H9 (cell line): ENCODE results near the gene TUT4. TPM values are rescaled to one million over a fixed set of nuclear protein-coding genes. Genes with fewer than 3 reads are reported as not detected.

Experiments used
- DNase-seq: peaks from one replicate; pipeline ENCODE4 v3.0.0-alpha.2; 2017
- H2AFZ ChIP-seq: one replicate; pipeline ENCODE4 v1.6.1; 2013; ENCODE audit warnings: mild to moderate bottlenecking, low read length, control low read depth, moderate library complexity
- H2AK5ac ChIP-seq: 2 replicates; pipeline ENCODE4 v1.6.1; 2013; ENCODE audit warnings: low read length, control low read depth, mixed read lengths; ENCODE audit not compliant: insufficient read length
- H2BK120ac ChIP-seq: one replicate; pipeline ENCODE4 v1.6.1; 2013; ENCODE audit warnings: low read depth, mild to moderate bottlenecking, low read length, control low read depth, inconsistent platforms; ENCODE audit not compliant: poor library complexity, severe bottlenecking
- H2BK12ac ChIP-seq: 2 replicates; pipeline ENCODE4 v1.6.1; 2013; ENCODE audit warnings: low read length, control low read depth, mixed read lengths, low read depth; ENCODE audit not compliant: insufficient read length
- H2BK15ac ChIP-seq: 2 replicates; pipeline ENCODE4 v1.6.1; 2013; ENCODE audit warnings: low read depth, low read length, control low read depth
- H2BK20ac ChIP-seq: one replicate; pipeline ENCODE4 v1.6.1; 2013; ENCODE audit warnings: low read depth, mild to moderate bottlenecking, low read length, control low read depth, inconsistent platforms; ENCODE audit not compliant: poor library complexity, severe bottlenecking
- H2BK5ac ChIP-seq: 2 replicates; pipeline ENCODE4 v1.6.1; 2013; ENCODE audit warnings: low read length, control low read depth, mixed read lengths; ENCODE audit not compliant: insufficient read length
- H3K14ac ChIP-seq: 2 replicates; pipeline ENCODE4 v1.6.1; 2013; ENCODE audit warnings: low read length, control low read depth; ENCODE audit not compliant: insufficient read depth
- H3K18ac ChIP-seq: 2 replicates; pipeline ENCODE4 v1.6.1; 2013; ENCODE audit warnings: low read depth, mild to moderate bottlenecking, mixed read lengths, low read length, control low read depth; ENCODE audit not compliant: insufficient read length
- H3K23ac ChIP-seq: 2 replicates; pipeline ENCODE4 v1.6.1; 2013; ENCODE audit warnings: low read length, control low read depth, mixed read lengths, low read depth; ENCODE audit not compliant: insufficient read length
- H3K23me2 ChIP-seq: 2 replicates; pipeline ENCODE4 v1.6.1; 2013; ENCODE audit warnings: low read depth, mild to moderate bottlenecking, mixed read lengths, low read length, control low read depth; ENCODE audit not compliant: insufficient read length, poor library complexity, severe bottlenecking
- H3K27ac ChIP-seq: 2 replicates; pipeline ENCODE4 v1.5.1; 2013; ENCODE audit warnings: low read length, control low read depth, mixed read lengths, low read depth; ENCODE audit not compliant: insufficient read length
- H3K27me3 ChIP-seq: 2 replicates; pipeline ENCODE4 v1.6.1; 2013; ENCODE audit warnings: low read length, control low read depth, inconsistent platforms; ENCODE audit not compliant: insufficient read depth
- H3K4ac ChIP-seq: 2 replicates; pipeline ENCODE4 v1.6.1; 2013; ENCODE audit warnings: low read depth, mild to moderate bottlenecking, control low read depth, inconsistent platforms, low read length, moderate library complexity
- H3K4me1 ChIP-seq: 2 replicates; pipeline ENCODE4 v1.6.1; 2013; ENCODE audit warnings: low read length, control low read depth, inconsistent platforms; ENCODE audit not compliant: insufficient read depth
- H3K4me2 ChIP-seq: 2 replicates; pipeline ENCODE4 v1.6.1; 2013; ENCODE audit warnings: low read length, control low read depth, mixed read lengths; ENCODE audit not compliant: insufficient read length, insufficient read depth
- H3K56ac ChIP-seq: 2 replicates; pipeline ENCODE4 v1.6.1; 2013; ENCODE audit warnings: low read depth, mild to moderate bottlenecking, mixed read lengths, low read length, control low read depth; ENCODE audit not compliant: insufficient read length
- H3K79me1 ChIP-seq: 2 replicates; pipeline ENCODE4 v1.6.1; 2013; ENCODE audit warnings: low read depth, mild to moderate bottlenecking, moderate library complexity, low read length, control low read depth, inconsistent platforms; ENCODE audit not compliant: insufficient read depth, poor library complexity, severe bottlenecking
- H3K79me2 ChIP-seq: 2 replicates; pipeline ENCODE4 v1.6.1; 2013; ENCODE audit warnings: low read length, control low read depth, inconsistent platforms; ENCODE audit not compliant: insufficient read depth
- H3K9ac ChIP-seq: 2 replicates; pipeline ENCODE4 v1.6.1; 2013; ENCODE audit warnings: low read length, control low read depth, mixed read lengths; ENCODE audit not compliant: insufficient read length; ENCODE audit errors: extremely low read depth
- H3K9me3 ChIP-seq: one replicate; pipeline ENCODE4 v1.6.1; 2013; ENCODE audit warnings: low read depth, low read length, inconsistent platforms; ENCODE audit not compliant: control insufficient read depth
- H3T11ph ChIP-seq: one replicate; pipeline ENCODE4 v1.6.1; 2013; ENCODE audit warnings: mild to moderate bottlenecking, low read length, control low read depth, inconsistent platforms
- H4K20me1 ChIP-seq: one replicate; pipeline ENCODE4 v1.6.1; 2013; ENCODE audit not compliant: control insufficient read depth, insufficient read length, insufficient read depth
- H4K5ac ChIP-seq: 2 replicates; pipeline ENCODE4 v1.6.1; 2013; ENCODE audit warnings: low read depth, mild to moderate bottlenecking, mixed read lengths, low read length, control low read depth; ENCODE audit not compliant: insufficient read length
- H4K8ac ChIP-seq: replicated peaks from 2 replicates; pipeline ENCODE4 v1.6.1; 2013; ENCODE audit warnings: low read length, control low read depth, mixed read lengths, low read depth; ENCODE audit not compliant: insufficient read length
- H4K91ac ChIP-seq: 2 replicates; pipeline ENCODE4 v1.6.1; 2013; ENCODE audit warnings: low read depth, mild to moderate bottlenecking, moderate library complexity, mixed read lengths, low read length, control low read depth; ENCODE audit not compliant: insufficient read length
- H3K27ac Mint-ChIP-seq, 3 experiments: 2 replicates in 2 of 3; 3 replicates in 1 of 3; pipeline ENCODE4 v1.8.0; 2020 to 2021; ENCODE audit warnings: mixed read lengths in 3 of 3, mild to moderate bottlenecking in 1 of 3, moderate library complexity in 1 of 3
- H3K27me3 Mint-ChIP-seq: 2 replicates; pipeline ENCODE4 v1.8.0; 2021; ENCODE audit warnings: low read depth, mild to moderate bottlenecking, moderate library complexity, mixed read lengths
- H3K36me3 Mint-ChIP-seq, 3 experiments: 2 replicates in 2 of 3; 3 replicates in 1 of 3; pipeline ENCODE4 v1.8.0; 2020 to 2021; ENCODE audit warnings: low read depth in 3 of 3, mixed read lengths in 3 of 3; ENCODE audit not compliant: insufficient read depth in 1 of 3
- H3K4me1 Mint-ChIP-seq, 2 experiments: 2 replicates each; pipeline ENCODE4 v1.8.0; 2020; ENCODE audit warnings: mixed read lengths in 2 of 2
- H3K4me3 Mint-ChIP-seq, 2 experiments: 2 replicates in 1 of 2; 3 replicates in 1 of 2; pipeline ENCODE4 v1.8.0; 2020 to 2021; ENCODE audit warnings: mild to moderate bottlenecking in 2 of 2, mixed read lengths in 2 of 2, moderate library complexity in 1 of 2
- H3K9me3 Mint-ChIP-seq, 2 experiments: 2 replicates in 1 of 2; 3 replicates in 1 of 2; pipeline ENCODE4 v1.8.0; 2020; ENCODE audit warnings: mild to moderate bottlenecking in 2 of 2, mixed read lengths in 2 of 2, moderate library complexity in 1 of 2
- WGBS: extraction: QIAGEN DNeasy Blood & Tissue Kit; methylation state at CpG from one replicate; pipeline ENCODE4 v1.1.7; 2013; ENCODE audit warnings: missing lambda C conversion rate, low lambda C conversion rate, mixed read lengths; ENCODE audit not compliant: insufficient read length; ENCODE audit errors: extremely low coverage; 5-methylcytosine and 5-hydroxymethylcytosine counted together
- total RNA-seq: library from RNA; stranded (reverse); gene quantifications from 2 replicates; pipeline ENCODE4 v1.2.1, GENCODE V29; 2021
- TF ChIP-seq, protein P1 (sequence below): fragments of 200-600 bp; sonication (generic); conservative IDR thresholded peaks from 3 replicates; pipeline ENCODE4 v1.8.0; 2021; ENCODE audit warnings: antibody characterized with exemption, mild to moderate bottlenecking

TUT4 gene
- total RNA-seq, 1 experiment from 2014 or later, result 59.3 TPM

DNA sequence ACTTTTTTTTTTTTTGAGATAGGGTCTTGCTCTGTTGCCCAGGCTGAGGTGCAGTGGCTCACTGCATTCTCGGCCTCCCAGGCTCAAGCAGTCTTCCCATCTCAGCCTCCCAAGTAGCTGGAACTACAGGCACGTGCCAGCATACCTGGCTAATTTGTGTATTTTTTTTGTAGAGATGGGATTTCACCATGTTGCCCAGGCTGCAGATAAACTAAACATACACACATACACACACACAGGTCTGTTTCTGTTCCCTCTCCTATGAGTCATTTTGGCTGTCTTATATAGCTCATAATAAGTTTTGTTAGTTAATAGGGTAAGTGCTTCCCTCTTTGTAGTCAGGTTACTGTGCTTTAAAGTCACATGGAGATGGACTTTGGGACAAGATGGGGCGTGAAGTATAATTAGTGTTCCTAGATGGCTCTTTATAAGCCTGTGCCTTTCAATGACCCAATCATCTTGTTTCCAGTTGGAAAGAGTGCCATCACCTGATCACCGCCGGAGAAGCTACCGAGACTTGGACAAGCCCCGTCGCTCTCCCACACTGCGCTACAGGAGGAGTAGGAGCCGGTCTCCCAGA lies 139.4 kb downstream of the TUT4 start:
- no peak overlapping the region for H2BK12ac ChIP-seq
- no peak overlapping the region for H3K4me2 ChIP-seq
- H3K79me1 ChIP-seq, result no peaks in the 10 kb centered on the region
- Mint-ChIP-seq H3K4me3 (no peak overlapping the region), H3K27ac (no peak overlapping the region; a peak in 1 of 7 replicates), H3K27me3 (no peaks in the 10 kb centered on the region), H3K4me1 (no peaks in the 10 kb centered on the region), H3K36me3 (peaks cover 49 to 88% (median 82%) of the 10 kb centered on the region in 3 experiments), H3K9me3 (no peaks in the 10 kb centered on the region)
- H4K5ac ChIP-seq, result no peak overlapping the region
- H3K9me3 ChIP-seq, result no peaks in the 10 kb centered on the region
- no peaks in the 10 kb centered on the region; the same call in 1 of the 2 replicates for H3K27me3 ChIP-seq
- TF ChIP-seq, protein P1, sequence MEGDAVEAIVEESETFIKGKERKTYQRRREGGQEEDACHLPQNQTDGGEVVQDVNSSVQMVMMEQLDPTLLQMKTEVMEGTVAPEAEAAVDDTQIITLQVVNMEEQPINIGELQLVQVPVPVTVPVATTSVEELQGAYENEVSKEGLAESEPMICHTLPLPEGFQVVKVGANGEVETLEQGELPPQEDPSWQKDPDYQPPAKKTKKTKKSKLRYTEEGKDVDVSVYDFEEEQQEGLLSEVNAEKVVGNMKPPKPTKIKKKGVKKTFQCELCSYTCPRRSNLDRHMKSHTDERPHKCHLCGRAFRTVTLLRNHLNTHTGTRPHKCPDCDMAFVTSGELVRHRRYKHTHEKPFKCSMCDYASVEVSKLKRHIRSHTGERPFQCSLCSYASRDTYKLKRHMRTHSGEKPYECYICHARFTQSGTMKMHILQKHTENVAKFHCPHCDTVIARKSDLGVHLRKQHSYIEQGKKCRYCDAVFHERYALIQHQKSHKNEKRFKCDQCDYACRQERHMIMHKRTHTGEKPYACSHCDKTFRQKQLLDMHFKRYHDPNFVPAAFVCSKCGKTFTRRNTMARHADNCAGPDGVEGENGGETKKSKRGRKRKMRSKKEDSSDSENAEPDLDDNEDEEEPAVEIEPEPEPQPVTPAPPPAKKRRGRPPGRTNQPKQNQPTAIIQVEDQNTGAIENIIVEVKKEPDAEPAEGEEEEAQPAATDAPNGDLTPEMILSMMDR, result no peak
- no peak overlapping the region for H3K27ac ChIP-seq
- no peak overlapping the region for H3T11ph ChIP-seq
- WGBS, result no CpG with 5 or more reads among the region's 10 CpGs
- no peak overlapping the region for H3K9ac ChIP-seq
- no peak for DNase-seq
- no peaks in the 10 kb centered on the region for H3K79me2 ChIP-seq
- H3K18ac ChIP-seq, result no peak overlapping the region
- H2BK15ac ChIP-seq, result no peak overlapping the region
- no peak overlapping the region for H2BK5ac ChIP-seq
- no peak overlapping the region for H3K4ac ChIP-seq
- H3K23ac ChIP-seq, result no peak overlapping the region
- no peak overlapping the region for H3K56ac ChIP-seq
- no peak overlapping the region for H2AK5ac ChIP-seq
- no peak overlapping the region for H3K14ac ChIP-seq
- no peaks in the 10 kb centered on the region for H3K4me1 ChIP-seq
- H2AFZ ChIP-seq, result no peak overlapping the region
- H4K91ac ChIP-seq, result no peak overlapping the region
- H2BK120ac ChIP-seq, result no peak overlapping the region
- no peak overlapping the region for H2BK20ac ChIP-seq
- H3K23me2 ChIP-seq, result no peaks in the 10 kb centered on the region
- no peaks in the 10 kb centered on the region for H4K20me1 ChIP-seq
- H4K8ac ChIP-seq, result no peak overlapping the region
